Measurements from ENCODE around the gene MMS22L. TPM values are rescaled to one million over a fixed set of nuclear protein-coding genes. Genes with fewer than 3 reads are reported as not detected.

MMS22L gene
- total RNA-seq, 1 experiment from 2014 or later: 8.2 TPM

- DNase-seq: no peak
- Histone ChIP-seq H3K9me3 (no peaks in the 10 kb centered on the region), H3K4me3 (no peak overlapping the region), H3K27me3 (no peaks in the 10 kb centered on the region; the same call in 1 of the 2 replicates), H3K36me3 (no peaks in the 10 kb centered on the region)
Observed at GRCh38 chr6:97120511-97120910, 162.5 kb downstream of the MMS22L start.

GRCh38 chr6:97114645-97115044 lies 168.4 kb downstream of the MMS22L start:
- no peak for DNase-seq
- Histone ChIP-seq H3K36me3 (no peaks in the 10 kb centered on the region), H3K27me3 (no peaks in the 10 kb centered on the region; the same call in 1 of the 2 replicates), H3K9me3 (no peaks in the 10 kb centered on the region), H3K4me3 (no peak overlapping the region)

GRCh38 chr6:97113170-97113569 lies 169.8 kb downstream of the MMS22L start:
- H3K4me3 ChIP-seq: no peak overlapping the region
- no peaks in the 10 kb centered on the region for H3K9me3 ChIP-seq
- no peaks in the 10 kb centered on the region for H3K27me3 ChIP-seq
- DNase-seq: no peak
- no peaks in the 10 kb centered on the region for H3K36me3 ChIP-seq

GRCh38 chr6:97111243-97111642 lies 171.8 kb downstream of the MMS22L start:
- DNase-seq: no peak
- H3K9me3 ChIP-seq: no peaks in the 10 kb centered on the region

GRCh38 chr6:97110626-97111025 lies 172.4 kb downstream of the MMS22L start:
- no peaks in the 10 kb centered on the region for H3K27me3 ChIP-seq
- no peak overlapping the region for H3K4me3 ChIP-seq
- no peaks in the 10 kb centered on the region for H3K9me3 ChIP-seq
- no peak for DNase-seq
- no peaks in the 10 kb centered on the region for H3K36me3 ChIP-seq

More at GRCh38 chr6:97111243-97111642, 171.8 kb downstream of the MMS22L start:
- no peaks in the 10 kb centered on the region for H3K36me3 ChIP-seq
- no peaks in the 10 kb centered on the region for H3K27me3 ChIP-seq
- H3K4me3 ChIP-seq: no peak overlapping the region

GRCh38 chr6:97110149-97110548 lies 172.9 kb downstream of the MMS22L start:
- DNase-seq: no peak
- Histone ChIP-seq H3K36me3 (no peaks in the 10 kb centered on the region), H3K4me3 (no peak overlapping the region), H3K27me3 (no peaks in the 10 kb centered on the region), H3K9me3 (no peaks in the 10 kb centered on the region)

- H3K4me3 ChIP-seq: no peak overlapping the region
- DNase-seq: no peak
- no peaks in the 10 kb centered on the region for H3K36me3 ChIP-seq
- H3K9me3 ChIP-seq: no peaks in the 10 kb centered on the region
- H3K27me3 ChIP-seq: no peaks in the 10 kb centered on the region
Observed at GRCh38 chr6:97109444-97109843, 173.6 kb downstream of the MMS22L start.

- Histone ChIP-seq H3K36me3 (no peaks in the 10 kb centered on the region), H3K27me3 (no peaks in the 10 kb centered on the region), H3K9me3 (no peaks in the 10 kb centered on the region), H3K4me3 (no peak overlapping the region)
- no peak for DNase-seq
Observed at GRCh38 chr6:97102145-97102790, 180.7 kb downstream of the MMS22L start.

- H3K4me3 ChIP-seq: no peak overlapping the region
- H3K27me3 ChIP-seq: no peaks in the 10 kb centered on the region
- H3K36me3 ChIP-seq: no peaks in the 10 kb centered on the region
- no peaks in the 10 kb centered on the region for H3K9me3 ChIP-seq
- DNase-seq: no peak
Observed at GRCh38 chr6:97100696-97101095, 182.3 kb downstream of the MMS22L start.

GRCh38 chr6:97097068-97098047 lies 185.7 kb downstream of the MMS22L start:
- H3K9me3 ChIP-seq: no peaks in the 10 kb centered on the region
- DNase-seq: no peak

GRCh38 chr6:97095311-97095850 lies 187.6 kb downstream of the MMS22L start:
- H3K9me3 ChIP-seq: no peaks in the 10 kb centered on the region
- no peaks in the 10 kb centered on the region for H3K36me3 ChIP-seq
- no peak overlapping the region for H3K4me3 ChIP-seq
- no peaks in the 10 kb centered on the region for H3K27me3 ChIP-seq
- DNase-seq: no peak

More at GRCh38 chr6:97097068-97098047, 185.7 kb downstream of the MMS22L start:
- Histone ChIP-seq H3K36me3 (no peaks in the 10 kb centered on the region), H3K4me3 (0 out of 2 replicates have a peak overlapping the region, but pooled peaks have one; percentile 6), H3K27me3 (no peaks in the 10 kb centered on the region)

GRCh38 chr6:97094376-97094775 lies 188.6 kb downstream of the MMS22L start:
- Histone ChIP-seq H3K9me3 (no peaks in the 10 kb centered on the region), H3K36me3 (no peaks in the 10 kb centered on the region), H3K4me3 (no peak overlapping the region), H3K27me3 (no peaks in the 10 kb centered on the region)
- DNase-seq: no peak

GRCh38 chr6:97092673-97093305 lies 190.2 kb downstream of the MMS22L start:
- no peak for DNase-seq
- Histone ChIP-seq H3K36me3 (no peaks in the 10 kb centered on the region), H3K4me3 (no peak overlapping the region)

More at GRCh38 chr6:97092673-97093305, 190.2 kb downstream of the MMS22L start:
- Histone ChIP-seq H3K9me3 (no peaks in the 10 kb centered on the region), H3K27me3 (no peaks in the 10 kb centered on the region)
